ENCODE data around the gene DSN1.

GRCh38 chr20:36818185-36818584 is 44.6 kb upstream of the DSN1 start:
- TF ChIP-seq GABPA (IDR thresholded peaks at IDR 0.05 in 1 of 2, conservative IDR thresholded peaks at IDR 0.05 in 1 of 2) (no peak), HNF4A (conservative IDR thresholded peaks at IDR 0.05) (no peak), SP1 (IDR thresholded peaks at IDR 0.05) (no peak), REST (IDR thresholded peaks at IDR 0.05) (no peak), CTCF (IDR thresholded peaks at IDR 0.05; ENCODE audit: low read depth, low read length, missing input control) (no peak), JUND (IDR thresholded peaks at IDR 0.05) (no peak), RAD21 (IDR thresholded peaks at IDR 0.05) (no peak), TAF1 (conservative IDR thresholded peaks at IDR 0.05) (no peak), MAX (IDR thresholded peaks at IDR 0.05) (no peak), YY1 (IDR thresholded peaks at IDR 0.05) (no peak), EGR1 (IDR thresholded peaks at IDR 0.05; ENCODE audit: low read depth in 2 of 2) (no peak), HNF4G (IDR thresholded peaks at IDR 0.05) (no peak)
